OCI-LY3 (cell line): Measurements from ENCODE around the gene MKNK2.

Experiments
- H2AFZ ChIP-seq: fragments of 200-600, 300-600 bp; shearing (Covaris generic); 2 replicates; pipeline ENCODE4 v1.6.0; 2014; ENCODE audit warnings: antibody characterized with exemption, low read depth, low read length
- H3K27ac ChIP-seq: fragments of 200-600, 300-600 bp; sonication (generic); 2 replicates; pipeline ENCODE4 v1.5.1; 2014; ENCODE audit warnings: mild to moderate bottlenecking, low read length, moderate library complexity, mixed read lengths
- H3K27me3 ChIP-seq: fragments of 200-600, 300-600 bp; sonication (generic); 2 replicates; pipeline ENCODE4 v1.6.1; 2014; ENCODE audit warnings: low read depth, low read length, mixed read lengths
- H3K36me3 ChIP-seq: fragments of 200-600, 300-600 bp; sonication (generic); replicated peaks from 2 replicates; pipeline ENCODE3; 2014; ENCODE audit warnings: low read depth, low read length, mixed read lengths
- H3K4me1 ChIP-seq: fragments of 300-600, 200-600 bp; sonication (generic); 2 replicates; pipeline ENCODE4 v1.6.1; 2014; ENCODE audit warnings: low read length, mixed read lengths
- H3K4me2 ChIP-seq: fragments of 200-600, 300-600 bp; sonication (generic); 2 replicates; pipeline ENCODE4 v1.6.1; 2014; ENCODE audit warnings: low read length, mixed read lengths
- H3K4me3 ChIP-seq: fragments of 300-600, 200-600 bp; sonication (generic); 2 replicates; pipeline ENCODE4 v1.5.1; 2014; ENCODE audit warnings: antibody characterized with exemption, mild to moderate bottlenecking, low read length, moderate library complexity
- H3K79me2 ChIP-seq: fragments of 300-600, 200-600 bp; shearing (Covaris generic); 2 replicates; pipeline ENCODE4 v1.6.1; 2014; ENCODE audit warnings: mild to moderate bottlenecking, low read length, mixed read lengths
- H3K9ac ChIP-seq: fragments of 300-600, 200-600 bp; shearing (Covaris generic); 2 replicates; pipeline ENCODE4 v1.6.0; 2014; ENCODE audit warnings: mild to moderate bottlenecking, low read length, moderate library complexity
- H3K9me3 ChIP-seq: fragments of 200-600, 300-600 bp; shearing (Covaris generic); 2 replicates; pipeline ENCODE4 v1.6.1; 2014; ENCODE audit warnings: low read length, mixed read lengths; ENCODE audit not compliant: insufficient read depth
- H4K20me1 ChIP-seq: fragments of 200-600, 300-600 bp; sonication (generic); 2 replicates; pipeline ENCODE4 v1.6.1; 2016; ENCODE audit warnings: low read length, mixed read lengths; ENCODE audit not compliant: insufficient read depth
- EZH2phosphoT487 ChIP-seq: fragments of 200-600 bp; shearing (Covaris generic); IDR thresholded peaks from 2 replicates; pipeline ENCODE4 v1.6.1; 2018; ENCODE audit warnings: antibody characterized with exemption, mixed run types, low read depth
- TF ChIP-seq, protein P1 (sequence below): fragments of 200-600, 300-600 bp; sonication (generic); IDR thresholded peaks from 2 replicates; pipeline ENCODE4 v1.5.1; 2014; ENCODE audit warnings: antibody characterized with exemption, low read length, low read depth

MKNK2 gene

DNA sequence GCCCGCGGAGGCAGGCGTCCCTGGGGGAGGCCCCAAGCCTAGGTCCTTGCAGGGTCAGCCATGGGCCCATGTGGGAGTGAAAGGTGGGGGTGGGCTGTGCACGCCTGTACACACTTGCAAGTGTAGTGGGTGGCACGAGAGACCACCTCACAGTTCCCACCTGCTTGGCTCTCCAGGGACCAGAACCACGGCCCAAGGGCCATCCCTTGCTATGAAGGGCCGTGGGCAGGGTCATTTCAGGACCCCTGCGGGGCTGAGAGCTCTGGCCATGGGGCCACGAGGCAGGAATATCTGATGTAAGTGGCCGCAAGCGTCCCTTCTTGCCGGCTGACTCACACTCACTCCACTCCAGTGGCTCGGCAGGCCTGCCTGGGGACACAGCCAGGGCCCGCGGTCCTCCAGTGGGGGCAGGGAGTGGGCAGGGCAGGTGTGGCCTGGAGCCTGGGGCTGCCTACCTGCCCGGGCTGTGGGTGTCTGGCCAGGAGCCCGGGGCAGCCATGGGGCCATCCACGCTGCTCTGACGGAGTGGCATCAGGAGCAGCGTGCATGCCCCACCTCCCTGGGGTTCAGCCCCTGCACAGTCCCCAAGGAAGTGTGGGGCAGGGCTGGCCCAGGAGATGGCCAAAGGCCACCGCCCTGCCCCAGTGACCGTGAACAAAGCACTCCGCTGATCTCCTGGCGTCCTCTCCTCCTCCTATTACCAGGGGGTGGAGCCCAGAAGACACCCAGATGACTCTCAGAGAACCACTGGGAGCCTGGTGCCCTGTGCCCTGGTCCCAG lies 8.6 kb upstream of the MKNK2 start:
- Histone ChIP-seq H3K9ac (peak overlapping the region; percentile 84), H3K79me2 (peaks cover 24% of the 10 kb centered on the region; the same call in 1 of the 2 replicates), H3K27me3 (no peaks in the 10 kb centered on the region), H3K36me3 (no peaks in the 10 kb centered on the region), H3K27ac (peak overlapping the region; percentile 84), H4K20me1 (no peaks in the 10 kb centered on the region), H3K4me1 (peaks cover 57% of the 10 kb centered on the region), H3K4me2 (peak overlapping the region; percentile 95), H3K9me3 (no peaks in the 10 kb centered on the region), H2AFZ (no peak overlapping the region), H3K4me3 (peak overlapping the region; percentile 89)
- TF ChIP-seq EZH2phosphoT487: no peak
- TF ChIP-seq, protein P1, sequence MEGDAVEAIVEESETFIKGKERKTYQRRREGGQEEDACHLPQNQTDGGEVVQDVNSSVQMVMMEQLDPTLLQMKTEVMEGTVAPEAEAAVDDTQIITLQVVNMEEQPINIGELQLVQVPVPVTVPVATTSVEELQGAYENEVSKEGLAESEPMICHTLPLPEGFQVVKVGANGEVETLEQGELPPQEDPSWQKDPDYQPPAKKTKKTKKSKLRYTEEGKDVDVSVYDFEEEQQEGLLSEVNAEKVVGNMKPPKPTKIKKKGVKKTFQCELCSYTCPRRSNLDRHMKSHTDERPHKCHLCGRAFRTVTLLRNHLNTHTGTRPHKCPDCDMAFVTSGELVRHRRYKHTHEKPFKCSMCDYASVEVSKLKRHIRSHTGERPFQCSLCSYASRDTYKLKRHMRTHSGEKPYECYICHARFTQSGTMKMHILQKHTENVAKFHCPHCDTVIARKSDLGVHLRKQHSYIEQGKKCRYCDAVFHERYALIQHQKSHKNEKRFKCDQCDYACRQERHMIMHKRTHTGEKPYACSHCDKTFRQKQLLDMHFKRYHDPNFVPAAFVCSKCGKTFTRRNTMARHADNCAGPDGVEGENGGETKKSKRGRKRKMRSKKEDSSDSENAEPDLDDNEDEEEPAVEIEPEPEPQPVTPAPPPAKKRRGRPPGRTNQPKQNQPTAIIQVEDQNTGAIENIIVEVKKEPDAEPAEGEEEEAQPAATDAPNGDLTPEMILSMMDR: no peak

GRCh38 chr19:2058570-2059421 lies 7.8 kb upstream of the MKNK2 start:
- peaks cover 64% of the 10 kb centered on the region for H3K4me1 ChIP-seq
- TF ChIP-seq, protein P1: no peak
- no peak for TF ChIP-seq EZH2phosphoT487
- no peak overlapping the region for H2AFZ ChIP-seq
- no peaks in the 10 kb centered on the region for H4K20me1 ChIP-seq
- H3K9me3 ChIP-seq: no peaks in the 10 kb centered on the region
- peaks cover 27% of the 10 kb centered on the region; the same call in 1 of the 2 replicates for H3K79me2 ChIP-seq
- H3K4me3 ChIP-seq: peak overlapping the region; percentile 89
- no peaks in the 10 kb centered on the region for H3K27me3 ChIP-seq
- H3K27ac ChIP-seq: peak overlapping the region; percentile 84
- no peaks in the 10 kb centered on the region for H3K36me3 ChIP-seq
- H3K4me2 ChIP-seq: peak overlapping the region; percentile 95
- H3K9ac ChIP-seq: peak overlapping the region; percentile 84; the same call in 1 of the 2 replicates

DNA sequence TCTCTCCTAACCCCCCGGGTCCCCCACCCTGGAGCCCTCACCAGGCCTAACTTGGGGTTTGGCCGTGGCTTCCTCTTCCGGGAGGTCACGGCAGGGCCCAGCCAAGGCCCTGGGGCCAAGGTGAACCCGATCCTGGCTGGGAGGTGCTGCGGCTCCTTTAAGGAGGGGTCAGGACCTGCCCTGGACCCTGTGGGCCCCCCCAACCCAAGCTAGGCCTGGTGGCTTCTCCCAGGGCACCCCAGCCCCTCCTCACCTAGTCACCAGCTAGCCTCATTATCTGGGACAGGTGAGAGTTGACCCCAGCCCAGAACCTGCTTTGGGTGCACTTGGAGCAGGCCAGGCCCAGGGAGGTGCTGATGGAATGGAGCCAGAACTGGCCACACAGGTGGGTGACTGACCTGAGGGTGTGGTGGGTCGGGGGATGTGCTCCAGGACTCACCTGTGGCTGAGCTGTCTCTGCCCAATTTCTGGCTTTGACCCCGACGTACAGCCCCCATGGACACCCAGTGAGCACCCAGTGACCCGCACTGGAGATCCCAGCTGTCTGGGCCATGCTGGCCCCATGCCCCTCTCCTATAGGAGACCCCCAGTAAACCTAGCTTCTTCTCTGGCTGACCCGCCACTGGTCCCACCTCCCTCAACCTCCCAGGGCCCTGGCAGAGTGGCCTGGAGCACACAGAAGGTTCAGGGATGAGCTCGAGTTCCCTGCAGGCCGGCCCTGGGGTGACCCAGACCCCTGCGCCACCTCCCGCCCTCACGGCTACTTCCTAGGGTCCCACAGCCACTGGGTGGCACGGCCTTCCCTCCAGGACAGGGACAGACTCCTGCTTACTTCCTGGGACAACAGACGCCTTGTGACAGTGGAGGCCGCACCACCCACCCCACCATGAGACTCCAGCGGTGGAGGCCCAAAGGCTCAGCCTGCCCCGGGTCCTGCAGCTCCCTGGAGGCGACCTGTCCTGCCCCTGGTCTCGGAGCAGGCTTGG lies 6.7 kb upstream of the MKNK2 start:
- peak overlapping the region; percentile 50 for H3K27ac ChIP-seq
- no peaks in the 10 kb centered on the region for H3K9me3 ChIP-seq
- no peaks in the 10 kb centered on the region for H3K36me3 ChIP-seq
- no peaks in the 10 kb centered on the region for H4K20me1 ChIP-seq
- H3K4me2 ChIP-seq: no peak overlapping the region
- TF ChIP-seq, protein P1: no peak
- no peak for TF ChIP-seq EZH2phosphoT487
- H3K9ac ChIP-seq: no peak overlapping the region
- no peak overlapping the region for H3K4me3 ChIP-seq
- no peaks in the 10 kb centered on the region for H3K27me3 ChIP-seq
- peaks cover 28% of the 10 kb centered on the region; the same call in 1 of the 2 replicates for H3K79me2 ChIP-seq
- H2AFZ ChIP-seq: no peak overlapping the region
- H3K4me1 ChIP-seq: peaks cover 74% of the 10 kb centered on the region
